ENCODE data around the gene KCNQ4.

- no peak for TF ChIP-seq JUND (IDR thresholded peaks at IDR 0.05; ENCODE audit: low read length)
- TF ChIP-seq EP300 (IDR thresholded peaks at IDR 0.05; ENCODE audit: borderline replicate concordance in 1 of 2, low read depth in 2 of 2, low read length in 2 of 2): no peak
- TF ChIP-seq HDAC2 (IDR thresholded peaks at IDR 0.05; ENCODE audit: borderline replicate concordance in 1 of 2, low read depth in 2 of 2, low read length in 2 of 2): no peak
- TF ChIP-seq EZH2 (IDR thresholded peaks at IDR 0.05; ENCODE audit: low read depth, low read length, severe bottlenecking): no peak
- no peak for TF ChIP-seq POLR2AphosphoS5 (IDR thresholded peaks at IDR 0.05; ENCODE audit: low read depth, low read length)
- TF ChIP-seq CTCF (IDR thresholded peaks at IDR 0.05; ENCODE audit: control extremely low read depth in 1 of 3, insufficient read depth in 1 of 3, low read depth in 1 of 3, low read length in 3 of 3): no peak
- TF ChIP-seq POLR2A (IDR thresholded peaks at IDR 0.05; ENCODE audit: control extremely low read depth in 1 of 2, low read depth in 2 of 2, low read length in 2 of 2): no peak
- TF ChIP-seq USF2 (IDR thresholded peaks at IDR 0.05; ENCODE audit: low read length): no peak
- no peak for TF ChIP-seq MAX (IDR thresholded peaks at IDR 0.05)
- TF ChIP-seq MAFK (IDR thresholded peaks at IDR 0.05; ENCODE audit: low read depth, low read length): no peak
- no peak for TF ChIP-seq POU5F1 (IDR thresholded peaks at IDR 0.05; ENCODE audit: low read depth, low read length)
- TF ChIP-seq RAD21 (IDR thresholded peaks at IDR 0.05 in 1 of 2, conservative IDR thresholded peaks at IDR 0.05 in 1 of 2; ENCODE audit: low read depth in 2 of 2, low read length in 2 of 2): no peak
- TF ChIP-seq SRF (IDR thresholded peaks at IDR 0.05; ENCODE audit: low read depth, low read length): no peak
Measured at GRCh38 chr1:40844887-40845878, 61.6 kb downstream of the KCNQ4 start.
